Lower lobe of right lung (tissue), 2 donors: ENCODE data around the gene YES1. TPM values are rescaled to one million over a fixed set of nuclear protein-coding genes. Genes with fewer than 3 reads are reported as not detected.

Source experiments
- ATAC-seq, 2 donors: fragments of 200-7000 bp; cut with Tn5 transposase; one replicate each; pipeline ENCODE4 v1.9.1; 2020 to 2022; ENCODE audit warnings: mild to moderate bottlenecking in 2 of 2, moderate library complexity in 2 of 2
- DNase-seq: peaks from one replicate; pipeline ENCODE4 v3.0.0-alpha.2; 2020
- H3K27ac ChIP-seq: fragments of 200-600 bp; one replicate; pipeline ENCODE4 v1.8.0; 2022
- H3K27me3 ChIP-seq: fragments of 200-600 bp; one replicate; pipeline ENCODE4 v1.8.0; 2022; ENCODE audit warnings: low read depth
- H3K36me3 ChIP-seq: fragments of 200-600 bp; one replicate; pipeline ENCODE4 v1.8.0; 2022; ENCODE audit warnings: mild to moderate bottlenecking
- H3K4me1 ChIP-seq: fragments of 200-600 bp; one replicate; pipeline ENCODE4 v1.8.0; 2022
- H3K4me3 ChIP-seq: fragments of 200-600 bp; one replicate; pipeline ENCODE4 v1.8.0; 2022; ENCODE audit warnings: mild to moderate bottlenecking
- H3K9me3 ChIP-seq: fragments of 200-600 bp; one replicate; pipeline ENCODE4 v1.8.0; 2022
- intact Hi-C: fragments of 100-400 bp; cut with DNase I; formaldehyde crosslinking; loops from one replicate; pipeline ENCODE4 v1.11.0; 2022
- total RNA-seq: library from RNA; stranded (reverse); fragmentation: NEBNext Ultra II Directional; extraction: Animal tissue kit (Norgen Biotek cat#: 25700); gene quantifications from one replicate; pipeline ENCODE4 v1.2.1, GENCODE V29; 2021
- TF ChIP-seq, protein P1 (sequence below): fragments of 200-600 bp; IDR thresholded peaks from one replicate; pipeline ENCODE4 v1.8.0; 2022; ENCODE audit warnings: antibody characterized with exemption, mild to moderate bottlenecking
- donor health status: DM: no; HTN: yes; CAD: no; lungs with severe emphysema.

YES1 gene
- total RNA-seq, 1 donor from 2014 or later: 42.0 TPM

DNA sequence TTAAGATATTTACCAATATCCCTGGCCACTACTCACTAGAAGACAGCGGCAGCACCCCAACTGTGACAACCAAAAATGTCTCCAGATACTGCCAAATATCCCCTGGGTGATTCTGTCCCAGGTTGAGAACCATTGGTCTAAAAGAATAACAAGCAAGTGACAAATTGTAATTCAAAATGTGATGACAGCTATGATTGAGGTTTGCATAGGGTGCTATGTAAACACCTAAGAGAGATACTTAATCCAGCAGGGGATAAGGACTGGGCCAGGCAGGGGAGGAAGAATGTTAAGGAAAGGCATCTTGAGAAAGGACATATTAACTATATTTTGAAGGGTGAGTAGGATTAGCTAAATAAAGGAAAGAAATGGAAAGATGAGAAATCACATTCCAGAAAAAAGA is 61.6 kb downstream of the YES1 start:
- Histone ChIP-seq H3K27ac (no peak overlapping the region), H3K27me3 (no peaks in the 10 kb centered on the region), H3K4me3 (no peak overlapping the region), H3K36me3 (peaks cover 20% of the 10 kb centered on the region), H3K9me3 (no peaks in the 10 kb centered on the region), H3K4me1 (no peaks in the 10 kb centered on the region)
- TF ChIP-seq, protein P1, sequence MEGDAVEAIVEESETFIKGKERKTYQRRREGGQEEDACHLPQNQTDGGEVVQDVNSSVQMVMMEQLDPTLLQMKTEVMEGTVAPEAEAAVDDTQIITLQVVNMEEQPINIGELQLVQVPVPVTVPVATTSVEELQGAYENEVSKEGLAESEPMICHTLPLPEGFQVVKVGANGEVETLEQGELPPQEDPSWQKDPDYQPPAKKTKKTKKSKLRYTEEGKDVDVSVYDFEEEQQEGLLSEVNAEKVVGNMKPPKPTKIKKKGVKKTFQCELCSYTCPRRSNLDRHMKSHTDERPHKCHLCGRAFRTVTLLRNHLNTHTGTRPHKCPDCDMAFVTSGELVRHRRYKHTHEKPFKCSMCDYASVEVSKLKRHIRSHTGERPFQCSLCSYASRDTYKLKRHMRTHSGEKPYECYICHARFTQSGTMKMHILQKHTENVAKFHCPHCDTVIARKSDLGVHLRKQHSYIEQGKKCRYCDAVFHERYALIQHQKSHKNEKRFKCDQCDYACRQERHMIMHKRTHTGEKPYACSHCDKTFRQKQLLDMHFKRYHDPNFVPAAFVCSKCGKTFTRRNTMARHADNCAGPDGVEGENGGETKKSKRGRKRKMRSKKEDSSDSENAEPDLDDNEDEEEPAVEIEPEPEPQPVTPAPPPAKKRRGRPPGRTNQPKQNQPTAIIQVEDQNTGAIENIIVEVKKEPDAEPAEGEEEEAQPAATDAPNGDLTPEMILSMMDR: no peak
- DNase-seq (no peak), ATAC-seq (no peak)
- intact Hi-C loops: no loop called here

DNA sequence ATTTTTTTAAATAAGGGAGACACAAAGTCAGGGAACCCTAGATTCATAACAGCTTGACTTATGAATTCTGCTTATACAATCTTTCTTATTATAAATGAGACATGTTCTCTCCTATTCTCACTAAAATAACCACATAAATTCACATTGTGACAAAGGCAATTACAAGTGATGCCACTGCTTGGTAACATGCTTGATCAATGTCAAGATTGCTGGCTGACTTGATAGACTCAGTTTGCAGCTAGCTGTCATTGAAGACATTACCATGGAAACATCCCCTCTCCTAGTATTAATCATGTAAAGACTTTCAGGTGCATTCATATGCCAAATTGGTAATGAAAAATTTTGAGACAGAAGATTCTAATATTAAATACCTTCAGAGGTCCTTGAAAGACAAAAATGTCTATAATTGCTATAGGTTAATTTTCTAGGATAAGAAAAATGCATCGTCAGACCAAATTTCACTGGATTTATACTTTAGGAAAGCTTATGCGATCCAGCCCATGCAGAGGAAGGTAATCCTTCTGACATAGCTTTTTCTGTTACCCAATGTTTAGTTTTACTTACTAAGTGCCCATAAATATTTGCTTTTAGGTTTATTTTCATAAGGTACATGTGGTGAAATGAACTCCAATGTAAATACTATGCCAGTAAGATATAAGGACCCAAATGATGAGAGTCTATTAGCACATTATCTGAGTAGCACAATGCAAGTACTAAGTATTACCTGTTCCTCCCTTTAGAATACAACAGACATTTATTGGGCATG is 67.0 kb downstream of the YES1 start:
- Histone ChIP-seq H3K4me3 (no peak overlapping the region), H3K27me3 (no peaks in the 10 kb centered on the region), H3K9me3 (no peaks in the 10 kb centered on the region), H3K36me3 (peaks cover 59% of the 10 kb centered on the region), H3K27ac (no peak overlapping the region), H3K4me1 (no peaks in the 10 kb centered on the region)
- ATAC-seq: no peak
- DNase-seq: no peak
- intact Hi-C loops: loop anchor here (5.0 kb wide), 1 partner anchor 87 kb away; no protein-coding TSS in a partner anchor
- TF ChIP-seq, protein P1: no peak

- H3K36me3 ChIP-seq: peaks cover 85% of the 10 kb centered on the region
- ATAC-seq (peak; percentile 78 to 80), DNase-seq (no peak)
- TF ChIP-seq, protein P1: peak; percentile 77
- H3K4me1 ChIP-seq: no peaks in the 10 kb centered on the region
- no peak overlapping the region for H3K27ac ChIP-seq
- H3K9me3 ChIP-seq: no peaks in the 10 kb centered on the region
- no peaks in the 10 kb centered on the region for H3K27me3 ChIP-seq
- intact Hi-C loops: loop anchor here (5.0 kb wide), 1 partner anchor 90 kb away; no protein-coding TSS in a partner anchor
- H3K4me3 ChIP-seq: no peak overlapping the region
Observed at GRCh38 chr18:741931-742512, 70.0 kb downstream of the YES1 start.

DNA sequence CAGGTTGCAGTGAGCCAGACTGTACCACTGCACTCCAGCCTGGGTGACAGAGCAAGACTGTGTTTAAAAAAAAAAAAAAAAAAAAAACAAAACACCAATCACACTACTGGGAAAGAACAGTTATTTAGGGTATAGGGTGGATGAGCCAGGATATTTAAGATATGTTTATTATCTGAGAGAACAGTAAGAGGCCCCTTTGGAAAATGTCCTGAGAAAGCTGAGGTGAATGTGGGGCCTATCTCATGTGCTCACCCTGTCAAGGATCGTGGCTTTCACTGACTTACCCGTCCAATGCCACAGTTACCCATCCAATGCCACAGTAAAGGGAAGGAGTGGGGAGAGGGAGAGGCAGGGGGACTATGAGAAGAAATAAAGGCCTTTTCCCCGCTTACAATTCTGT is 79.7 kb downstream of the YES1 start:
- H3K9me3 ChIP-seq: no peaks in the 10 kb centered on the region
- no peaks in the 10 kb centered on the region for H3K27me3 ChIP-seq
- peaks cover 40% of the 10 kb centered on the region for H3K36me3 ChIP-seq
- no peaks in the 10 kb centered on the region for H3K4me1 ChIP-seq
- DNase-seq: no peak
- ATAC-seq: no peak
- TF ChIP-seq, protein P1: no peak
- no peak overlapping the region for H3K27ac ChIP-seq
- intact Hi-C loops: no loop called here
- no peak overlapping the region for H3K4me3 ChIP-seq

DNA sequence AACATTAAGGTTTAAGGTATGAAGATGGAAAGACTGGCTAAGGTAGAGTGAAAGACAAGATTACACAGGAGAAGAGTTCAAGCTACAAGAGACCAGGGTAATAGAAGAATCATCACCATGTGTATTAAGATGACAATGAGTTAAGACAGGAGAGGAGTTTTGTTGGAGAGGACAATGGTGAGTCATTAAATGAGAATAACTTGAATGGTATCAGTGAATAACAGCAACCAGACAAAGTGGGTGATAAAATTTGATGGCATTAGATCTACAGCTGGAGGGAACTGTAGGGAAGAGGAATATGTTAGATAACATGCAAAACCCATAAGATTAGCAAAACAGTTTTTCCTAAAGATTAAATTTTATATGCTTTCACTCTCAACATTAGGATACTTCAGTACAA is 80.9 kb downstream of the YES1 start:
- Histone ChIP-seq H3K27me3 (no peaks in the 10 kb centered on the region), H3K4me3 (no peak overlapping the region), H3K4me1 (no peaks in the 10 kb centered on the region), H3K27ac (no peak overlapping the region), H3K36me3 (peaks cover 28% of the 10 kb centered on the region), H3K9me3 (no peaks in the 10 kb centered on the region)
- ATAC-seq (no peak), DNase-seq (no peak)
- intact Hi-C loops: no loop called here
- TF ChIP-seq, protein P1: no peak
